A549 (cell line): ENCODE results near the gene NMNAT2.

Experiments
- CTCF ChIP-seq: fragments of >200 bp; sonication (Bioruptor Twin); formaldehyde crosslinking; IDR thresholded peaks from 3 replicates; pipeline ENCODE4 v1.5.1; 2016
- EP300 ChIP-seq, 2 experiments: fragments of >200 bp; sonication (Bioruptor Twin); formaldehyde crosslinking; IDR thresholded peaks; 2 replicates in 1 of 2; 3 replicates in 1 of 2; pipeline ENCODE4 v1.6.1; 2016 to 2017
- PHF8 ChIP-seq: fragments of 200-600 bp; sonication (generic); IDR thresholded peaks from 2 replicates; pipeline ENCODE4 v1.6.1; 2016; ENCODE audit warnings: low read depth, mild to moderate bottlenecking, antibody characterized with exemption, moderate library complexity, borderline replicate concordance
- POLR2A ChIP-seq: IDR thresholded peaks from 2 replicates; pipeline ENCODE4 v1.6.1; 2012; ENCODE audit warnings: mild to moderate bottlenecking, low read length
- RAD21 ChIP-seq, 2 experiments: fragments of >200 bp in 1 of 2; sonication (Bioruptor Twin) in 1 of 2; formaldehyde crosslinking in 1 of 2; IDR thresholded peaks in 1 of 2; conservative IDR thresholded peaks in 1 of 2; 2 replicates in 1 of 2; 3 replicates in 1 of 2; pipeline ENCODE4 v1.6.1; 2012 to 2018; ENCODE audit warnings: inconsistent platforms in 1 of 2
- ZFP36 ChIP-seq: fragments of 450-650 bp; IDR thresholded peaks from 2 replicates; pipeline ENCODE4 v1.6.1; 2014; ENCODE audit warnings: borderline replicate concordance; ENCODE audit not compliant: partially characterized antibody

- TF ChIP-seq POLR2A (no peak), CTCF (no peak), RAD21 (conservative IDR thresholded peaks at IDR 0.05 in 1 of 2, IDR thresholded peaks at IDR 0.05 in 1 of 2) (no peak), PHF8 (no peak), ZFP36 (no peak), EP300 (IDR thresholded peaks at IDR 0.05) (no peak)
Observed at GRCh38 chr1:183328371-183328770, 89.8 kb downstream of the NMNAT2 start.
